Fibroblast of skin of right quadriceps (primary cell): Measurements from ENCODE around the gene KCNJ12.
"Not testable (repeated sequence)": the region's sequence is repeated elsewhere in the genome, so short reads cannot be mapped to it uniquely, and the experiment has no call there.

Experiments used
- DNase-seq: peaks from one replicate; pipeline ENCODE4 v3.0.0-alpha.2; 2013

Gene KCNJ12

DNA sequence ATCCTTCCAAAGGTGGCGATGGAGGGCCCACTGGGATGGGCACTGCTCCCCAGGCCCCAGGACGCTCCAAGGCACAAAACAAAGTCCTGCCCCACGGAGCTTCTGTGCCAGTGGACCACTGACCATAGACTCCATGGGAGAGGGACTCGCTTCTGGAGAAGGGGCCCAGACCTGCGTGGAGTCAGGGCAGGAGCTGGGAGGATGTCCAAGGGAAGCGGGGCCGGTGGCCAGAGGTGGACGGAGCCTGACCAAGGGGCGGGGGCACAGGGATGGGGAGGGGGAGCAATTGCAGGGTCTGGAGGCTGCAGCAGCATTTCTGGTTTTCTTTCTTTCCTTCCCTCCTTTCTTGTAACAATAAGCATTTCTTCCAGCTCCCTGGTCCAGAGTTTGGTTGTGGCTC, 14.1 kb downstream of the KCNJ12 start:
- no peak for DNase-seq

DNA sequence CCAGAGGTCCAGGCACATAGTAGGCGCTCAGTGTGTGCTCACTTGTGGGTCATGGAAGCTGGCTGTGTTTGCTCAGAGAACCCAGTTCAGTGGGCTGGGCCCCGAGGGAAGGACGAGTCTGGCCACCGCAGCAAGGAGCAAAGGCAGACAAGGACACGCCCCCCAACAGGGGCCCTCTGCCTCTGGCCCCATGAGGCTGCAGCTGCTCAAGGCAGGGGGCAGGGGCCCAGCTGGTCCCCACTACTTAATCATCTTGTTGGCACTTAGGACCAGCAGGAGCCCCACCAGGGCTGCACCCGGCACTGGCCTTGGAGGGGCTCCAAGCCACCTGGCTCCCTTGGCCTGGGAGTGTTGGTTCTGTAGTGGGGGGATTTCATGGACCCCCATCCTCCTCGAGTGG, 16.1 kb downstream of the KCNJ12 start:
- no peak for DNase-seq

DNA sequence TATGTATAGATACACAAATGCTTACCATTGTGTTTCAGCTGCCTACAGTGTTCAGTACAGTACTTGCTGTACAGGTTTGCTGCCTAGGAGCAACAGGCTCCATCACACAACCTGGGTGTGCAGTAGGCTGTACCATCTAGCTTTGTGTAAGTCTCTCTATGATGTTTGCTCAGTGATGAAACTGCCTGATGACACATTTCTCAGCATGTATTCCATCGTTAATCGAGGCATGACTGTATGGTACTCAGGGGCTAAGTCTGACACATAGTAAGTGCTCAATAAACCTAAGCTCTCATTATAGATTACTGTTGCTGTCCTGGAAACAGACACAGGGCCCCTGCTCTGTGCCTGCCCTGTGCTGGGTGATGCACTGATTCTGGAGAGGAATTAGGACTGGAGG, 18.1 kb downstream of the KCNJ12 start:
- DNase-seq, result peak; percentile 22

DNA sequence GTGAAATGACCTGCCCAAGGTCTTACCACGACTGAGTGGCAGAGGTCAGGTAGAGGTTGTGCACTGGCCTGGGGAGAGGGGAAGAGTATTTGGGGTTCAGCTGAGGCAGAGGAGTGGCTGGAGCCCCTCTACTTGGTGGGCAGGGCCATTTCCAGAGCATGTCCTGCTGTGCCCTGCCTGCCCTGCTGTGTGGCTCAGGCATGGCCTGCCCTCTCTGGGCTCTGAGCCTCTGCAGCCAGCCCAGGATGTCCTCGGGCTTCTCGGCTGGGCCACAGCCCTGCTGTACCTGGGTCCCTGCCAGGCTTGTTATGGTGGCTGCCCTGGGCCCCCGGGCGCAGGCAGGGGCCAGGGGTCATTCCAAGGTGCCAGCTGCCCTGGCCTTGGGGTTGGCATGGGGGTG, 19.6 kb downstream of the KCNJ12 start:
- DNase-seq, result no peak

DNA sequence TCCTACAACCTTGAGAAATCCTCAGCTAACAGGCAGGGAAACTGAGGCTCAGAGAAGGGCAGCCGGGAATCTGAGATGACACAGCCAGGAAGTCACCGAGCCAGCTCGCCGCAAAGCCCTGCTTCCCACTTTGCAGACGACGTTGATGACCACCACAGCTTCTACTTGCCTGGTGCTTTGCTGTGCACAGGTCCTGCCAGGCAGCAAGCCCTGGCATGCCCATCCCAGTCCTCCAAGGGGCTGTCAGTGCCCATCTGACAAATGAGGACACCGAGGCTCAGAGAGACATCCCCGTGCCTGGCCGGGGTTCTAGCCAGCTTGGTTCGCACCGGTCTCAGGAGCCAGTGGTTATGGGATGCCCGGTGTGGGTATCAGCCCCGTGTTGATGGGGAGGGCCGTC, 20.1 kb downstream of the KCNJ12 start:
- DNase-seq, result no peak

DNA sequence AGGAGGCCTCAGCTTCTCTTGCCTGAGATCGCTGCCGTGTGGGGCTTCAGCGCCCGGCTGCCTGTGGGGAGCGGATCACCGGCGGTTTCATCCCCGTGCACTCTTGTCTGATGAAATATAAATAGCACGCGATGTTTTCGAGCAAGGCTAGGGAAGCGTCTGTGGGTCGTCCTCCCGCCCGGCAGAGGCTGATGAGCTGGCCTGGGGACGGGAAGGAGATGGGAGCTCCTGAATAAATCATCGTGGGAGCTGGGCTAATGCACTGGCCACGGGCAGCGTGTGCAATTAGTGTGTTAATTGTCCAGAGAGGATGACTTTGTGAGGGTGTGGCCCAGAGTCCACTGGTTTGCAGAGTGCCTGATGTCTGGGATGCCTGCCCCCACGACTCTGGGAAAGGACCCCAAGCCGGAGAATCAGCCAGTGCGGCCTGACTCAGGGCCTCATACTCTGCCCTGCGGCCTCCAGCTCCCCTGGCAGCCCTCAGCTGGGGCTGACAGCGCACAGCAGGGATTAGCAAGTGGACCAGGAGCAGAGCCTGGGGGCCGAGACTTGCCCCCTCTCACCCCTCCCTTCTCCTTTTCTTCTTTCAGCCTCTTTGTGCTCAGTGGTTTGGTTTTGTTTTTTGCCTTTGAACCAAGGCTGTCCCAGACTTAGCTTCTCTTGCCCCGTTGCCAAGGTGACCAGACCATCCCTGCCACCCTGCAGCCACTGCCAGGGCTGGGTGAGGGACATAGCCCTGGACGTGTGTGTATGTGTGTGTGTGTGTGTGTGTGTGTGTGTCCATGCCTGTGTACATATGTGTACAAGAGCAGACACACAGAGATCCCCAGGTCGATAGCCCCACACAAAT, 21.4 kb downstream of the KCNJ12 start:
- DNase-seq, result peak; percentile 49

DNA sequence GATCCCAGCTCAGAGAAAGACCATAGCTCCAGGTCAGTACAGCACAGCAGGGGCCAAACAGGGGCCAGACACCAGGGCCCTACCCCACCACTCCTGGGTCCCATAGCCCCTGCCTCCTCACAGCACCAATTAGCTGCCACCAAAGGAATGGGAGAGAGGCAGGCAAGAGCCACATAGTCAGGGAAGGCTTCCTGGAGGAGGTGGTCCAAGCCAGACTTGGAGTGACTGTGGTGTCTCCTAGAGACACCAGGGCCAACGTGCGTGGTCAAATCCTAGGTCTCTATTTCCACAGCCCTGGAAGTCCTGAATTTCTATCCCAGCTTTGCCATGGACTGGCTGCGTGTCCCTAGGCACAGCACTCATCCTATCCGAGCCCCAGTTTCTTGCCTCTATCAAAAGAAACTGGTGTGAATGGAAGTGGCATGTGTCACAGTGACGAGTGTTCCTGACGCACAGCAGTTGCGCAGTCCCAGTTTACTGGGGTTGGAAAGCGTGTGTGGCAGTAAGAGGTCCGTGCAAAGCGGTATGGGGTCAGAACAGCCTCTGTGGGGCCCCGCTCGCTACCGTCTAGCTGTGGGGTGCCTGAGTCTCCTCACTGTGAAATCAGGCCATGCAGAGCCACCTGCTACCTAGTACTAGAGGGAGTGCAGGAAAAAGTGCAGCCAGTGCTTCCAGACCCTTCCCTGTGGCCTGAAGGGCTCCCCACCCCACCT, 23.5 kb downstream of the KCNJ12 start:
- DNase-seq, result no peak

DNA sequence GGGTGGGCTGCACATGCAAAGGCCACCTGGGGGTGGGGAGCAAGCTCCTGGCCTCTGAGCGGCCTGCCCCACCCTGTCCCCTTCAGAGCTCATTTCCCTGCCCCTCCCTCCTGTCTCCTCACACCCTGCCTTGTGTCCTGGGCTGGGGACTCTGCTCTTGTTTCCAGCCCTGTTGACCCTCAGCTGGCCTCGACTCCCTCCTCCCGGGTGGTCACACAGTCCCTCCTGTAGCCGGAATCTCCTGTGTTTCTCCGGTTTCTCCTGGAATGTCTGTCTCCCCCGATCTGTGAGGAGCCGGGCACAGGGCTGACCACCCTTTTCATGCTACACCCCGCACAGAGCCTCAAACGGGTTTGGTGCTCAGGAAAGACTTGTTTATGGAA, 24.0 kb downstream of the KCNJ12 start:
- not testable (repeated sequence) for DNase-seq

DNA sequence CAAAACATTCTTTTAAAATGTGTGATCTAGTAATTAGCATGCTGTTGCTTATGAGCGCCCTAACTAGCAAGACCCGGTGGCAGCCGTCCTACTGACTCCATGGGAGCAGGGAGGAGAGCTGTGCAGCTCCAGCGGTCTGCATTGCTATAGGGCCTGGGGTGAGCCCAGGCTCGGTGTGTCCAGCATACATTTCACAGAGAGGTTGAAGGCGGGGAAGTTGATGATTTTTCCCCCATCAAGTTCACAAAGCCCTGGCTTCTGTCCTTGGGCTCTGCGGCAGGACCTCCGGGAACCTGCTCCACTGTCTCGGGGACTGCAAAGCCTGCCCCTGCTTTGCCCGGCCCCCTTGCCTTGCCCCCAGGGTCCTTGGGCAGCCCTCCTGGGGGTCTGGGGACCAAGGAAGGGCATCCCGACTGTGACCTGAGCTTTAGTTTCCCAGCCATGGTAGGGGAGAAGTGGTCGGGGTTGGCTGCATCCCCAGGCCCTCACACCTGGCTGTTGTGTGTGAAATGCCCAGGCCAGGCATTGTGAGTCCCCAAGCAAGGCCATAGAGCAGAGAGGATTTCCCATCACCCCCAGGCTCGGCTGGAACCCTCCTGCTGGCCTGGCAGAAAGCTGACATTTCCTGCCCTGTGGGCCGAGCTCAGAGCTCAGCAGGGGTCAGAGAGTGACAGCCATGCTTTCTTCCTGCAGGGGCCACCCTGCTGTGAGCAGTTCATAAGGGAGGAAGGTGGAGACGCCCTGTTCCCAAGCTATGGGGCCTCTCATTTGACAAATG, 24.8 kb downstream of the KCNJ12 start:
- no peak for DNase-seq

DNA sequence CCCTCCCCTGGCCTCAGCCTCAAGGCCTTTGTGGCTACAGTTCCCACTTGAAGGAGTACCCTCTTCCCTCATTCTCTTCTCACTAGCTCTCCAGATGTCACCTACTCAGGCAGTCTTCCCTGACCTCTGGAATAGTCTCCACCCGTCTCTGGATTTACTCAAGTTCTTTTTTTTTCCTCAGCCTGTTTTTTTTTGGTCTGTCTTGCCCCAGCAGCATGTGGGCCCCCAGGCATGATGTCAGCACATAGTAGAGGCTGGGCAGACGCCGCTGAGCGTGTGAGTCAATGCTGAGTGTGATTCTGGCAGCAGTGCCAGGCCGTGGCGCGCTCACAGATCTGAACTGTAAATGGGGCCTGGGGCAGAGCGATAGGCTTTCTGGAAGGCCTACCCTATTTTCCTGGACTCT, 26.0 kb downstream of the KCNJ12 start:
- DNase-seq, result peak; percentile 90

DNA sequence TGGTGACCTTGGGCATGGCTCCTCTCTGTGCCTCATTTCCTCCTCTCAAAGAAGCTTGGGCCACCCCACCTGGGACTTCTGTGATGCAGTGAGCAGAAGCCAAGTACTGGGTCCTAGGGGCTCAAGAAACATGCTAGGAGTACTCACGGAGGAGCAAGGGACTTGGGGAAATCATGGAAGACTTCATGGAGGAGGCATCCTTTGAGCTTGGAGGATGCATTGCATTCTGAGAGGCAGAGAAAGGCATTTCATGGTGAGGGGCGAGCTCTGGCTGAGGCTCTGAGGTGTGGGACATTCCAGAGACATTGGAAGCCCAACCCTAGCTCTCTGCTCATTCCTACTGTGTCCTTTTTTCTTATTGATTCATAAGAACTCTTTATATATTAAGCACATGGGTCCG, 26.8 kb downstream of the KCNJ12 start:
- not testable (repeated sequence) for DNase-seq

DNA sequence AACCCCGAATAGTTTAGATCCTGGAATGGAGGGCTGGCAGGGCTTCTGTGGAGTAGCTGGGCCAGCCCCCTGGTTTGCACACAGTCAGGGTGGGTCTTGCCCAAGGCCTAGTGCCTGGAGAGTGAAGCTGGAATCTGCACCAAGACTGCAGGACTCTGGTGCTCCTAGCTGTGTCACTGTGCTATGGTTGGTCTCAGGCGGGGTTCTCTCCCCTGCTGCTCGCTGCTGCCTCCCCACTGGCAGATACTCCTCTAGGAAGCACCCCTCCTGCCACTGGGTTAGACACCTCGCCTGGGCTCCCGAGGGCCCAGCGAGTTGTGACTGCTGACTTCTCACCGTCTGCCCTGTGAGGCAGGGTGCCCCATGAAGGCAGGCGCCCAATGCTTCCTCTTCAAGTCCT, 27.9 kb downstream of the KCNJ12 start:
- not testable (repeated sequence) for DNase-seq

DNA sequence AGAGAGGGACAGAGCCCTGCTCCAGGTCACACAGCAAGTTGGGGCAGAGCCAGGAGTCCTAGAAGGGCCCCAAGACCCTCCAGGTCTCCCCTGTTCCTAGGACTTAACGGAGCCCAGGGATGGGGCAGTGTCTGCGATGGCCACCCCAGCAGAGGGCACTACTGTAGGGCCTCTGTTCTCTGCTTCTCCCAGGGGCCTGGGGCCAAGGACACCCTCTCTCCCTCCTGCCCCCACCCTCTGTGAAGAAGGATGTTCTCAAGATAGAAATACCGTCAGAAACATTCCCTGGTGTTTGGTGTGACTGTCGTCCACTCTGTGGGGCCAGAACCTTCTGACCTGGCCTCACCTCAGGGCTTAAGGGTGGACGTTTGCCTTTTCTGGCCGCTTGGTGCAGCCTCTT, 28.4 kb downstream of the KCNJ12 start:
- DNase-seq, result not testable (repeated sequence)

DNA sequence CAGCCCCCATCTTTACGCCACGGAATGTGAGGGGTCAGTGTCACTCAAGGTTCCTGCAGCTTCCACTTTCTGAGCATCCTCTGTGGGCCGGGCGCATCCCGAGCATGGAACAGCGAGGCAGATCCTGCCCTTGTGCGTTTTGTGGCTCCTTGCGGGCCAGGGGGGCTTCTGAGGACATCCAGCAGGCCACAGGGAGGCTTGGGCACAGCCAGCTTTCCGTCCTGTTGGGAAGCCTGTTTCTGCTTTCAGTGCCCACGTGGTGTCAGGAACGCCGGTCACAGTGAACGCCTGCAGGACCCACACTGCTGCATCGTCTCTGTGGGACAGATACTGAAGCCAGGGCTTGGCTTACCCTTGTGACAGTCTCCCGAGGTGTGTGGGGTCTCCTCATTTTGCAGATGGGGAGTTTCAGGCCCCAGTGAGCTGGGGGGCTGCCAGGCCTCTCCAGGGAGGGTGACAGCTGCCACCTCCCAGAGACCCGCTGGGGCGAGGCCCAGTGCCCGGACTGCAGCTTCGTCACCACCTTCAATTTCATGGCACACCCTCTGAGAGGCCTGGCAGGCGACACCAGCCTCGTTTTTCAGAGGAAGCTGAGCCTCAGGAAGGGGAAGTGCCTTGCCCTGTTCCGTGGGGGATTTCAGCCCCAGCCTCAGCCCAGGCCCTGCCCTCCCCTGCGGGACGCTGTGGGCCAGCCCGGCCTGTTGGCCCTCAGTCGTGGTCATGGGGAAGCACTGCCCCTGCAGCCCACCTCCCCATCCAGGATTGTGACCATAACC, 29.0 kb downstream of the KCNJ12 start:
- DNase-seq, result not testable (repeated sequence)

DNA sequence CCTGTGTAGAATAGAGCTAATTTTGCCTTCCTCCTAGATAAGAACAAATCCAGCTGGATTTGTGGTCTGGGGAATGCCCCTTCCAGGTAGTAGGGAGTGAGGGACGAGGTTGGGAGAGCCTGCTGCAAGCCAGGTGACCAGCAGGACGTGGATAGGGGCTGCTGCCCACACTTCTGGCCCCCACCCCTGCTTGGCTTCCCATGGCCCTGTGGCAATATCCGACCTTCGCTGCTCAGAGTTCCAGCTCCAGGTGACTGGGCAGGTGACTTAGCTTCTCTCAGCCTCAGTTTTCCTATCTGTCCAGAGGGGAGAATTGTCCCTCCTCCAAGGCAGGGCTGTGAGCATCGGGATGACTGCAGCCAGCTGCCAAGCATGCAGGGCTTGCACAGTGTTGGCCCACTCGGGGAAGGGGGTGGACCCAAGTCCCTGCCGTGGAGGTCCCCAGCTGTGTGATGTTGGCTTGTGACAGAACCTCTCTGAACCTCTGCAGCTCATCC, 29.8 kb downstream of the KCNJ12 start:
- DNase-seq, result not testable (repeated sequence)

DNA sequence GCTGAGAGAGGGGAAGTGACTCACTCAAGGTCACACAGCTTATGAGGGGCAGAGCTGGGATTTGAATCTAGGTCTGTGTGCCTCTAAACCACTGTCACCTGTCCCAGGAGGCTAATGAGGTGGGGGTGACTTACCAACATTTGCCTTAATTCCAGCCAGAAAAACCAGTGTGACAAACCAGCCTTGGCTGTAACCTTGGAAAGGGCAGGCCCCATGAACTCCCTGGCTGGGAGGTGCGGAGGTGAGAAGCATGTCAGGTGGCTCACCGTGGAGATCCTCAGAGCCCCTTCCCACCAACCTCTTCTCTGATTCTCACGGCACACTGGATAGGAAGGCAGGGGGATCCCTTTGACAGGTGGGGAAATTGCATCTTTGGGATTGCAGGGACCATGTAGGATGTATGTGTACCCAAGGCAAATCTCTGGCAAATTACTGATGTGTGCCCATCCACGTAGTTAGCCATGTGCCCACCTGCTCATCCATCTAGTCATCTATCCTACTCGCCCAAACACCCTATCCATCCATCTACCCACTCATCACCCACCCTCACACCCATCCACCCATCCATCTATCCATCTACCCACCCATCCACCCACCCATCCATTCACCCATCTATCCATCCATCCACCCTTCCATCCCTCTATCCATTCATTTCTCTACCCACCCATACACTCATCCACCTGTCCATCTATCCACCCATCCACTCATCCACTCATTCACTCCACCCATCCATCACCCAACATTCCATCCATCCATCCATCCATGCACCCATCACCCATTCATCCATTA, 30.7 kb downstream of the KCNJ12 start:
- DNase-seq, result not testable (repeated sequence)

DNA sequence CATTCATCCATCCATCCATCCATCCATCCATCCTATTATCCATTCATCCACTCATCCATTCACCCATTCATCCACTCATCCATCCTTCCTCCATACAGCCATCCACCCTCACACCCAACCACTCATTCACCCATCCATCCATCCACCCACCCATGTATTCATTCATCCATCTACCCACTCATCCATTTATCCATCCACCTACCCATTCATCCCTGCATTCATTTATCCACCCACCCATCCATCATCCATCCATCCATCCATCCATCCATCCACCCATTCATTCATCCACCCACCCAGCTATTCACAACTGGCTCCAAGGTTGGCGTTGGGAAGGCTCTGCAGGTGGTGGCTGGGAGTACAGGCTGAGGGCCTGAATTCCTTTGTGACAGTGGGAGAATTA, 31.6 kb downstream of the KCNJ12 start:
- DNase-seq, result not testable (repeated sequence)

DNA sequence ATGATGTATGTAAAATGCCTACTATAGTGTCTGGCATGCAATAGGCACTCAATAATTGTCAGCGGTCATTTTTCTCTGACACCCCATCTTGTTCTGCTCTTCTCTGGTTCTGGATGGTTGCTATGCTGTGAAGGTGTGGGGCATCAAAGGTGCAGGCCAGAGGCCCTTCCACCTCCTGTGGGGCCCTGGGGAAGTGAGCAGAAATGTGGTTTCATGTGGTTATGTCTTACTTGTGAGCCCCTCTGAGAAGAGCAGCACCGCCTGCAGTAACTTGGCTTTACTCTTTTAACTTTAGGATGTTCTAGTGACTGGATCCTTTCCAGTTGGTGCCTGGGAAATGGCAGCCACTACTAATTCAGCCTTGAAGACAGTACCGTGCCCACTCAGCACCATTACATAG, 32.1 kb downstream of the KCNJ12 start:
- DNase-seq, result not testable (repeated sequence)

DNA sequence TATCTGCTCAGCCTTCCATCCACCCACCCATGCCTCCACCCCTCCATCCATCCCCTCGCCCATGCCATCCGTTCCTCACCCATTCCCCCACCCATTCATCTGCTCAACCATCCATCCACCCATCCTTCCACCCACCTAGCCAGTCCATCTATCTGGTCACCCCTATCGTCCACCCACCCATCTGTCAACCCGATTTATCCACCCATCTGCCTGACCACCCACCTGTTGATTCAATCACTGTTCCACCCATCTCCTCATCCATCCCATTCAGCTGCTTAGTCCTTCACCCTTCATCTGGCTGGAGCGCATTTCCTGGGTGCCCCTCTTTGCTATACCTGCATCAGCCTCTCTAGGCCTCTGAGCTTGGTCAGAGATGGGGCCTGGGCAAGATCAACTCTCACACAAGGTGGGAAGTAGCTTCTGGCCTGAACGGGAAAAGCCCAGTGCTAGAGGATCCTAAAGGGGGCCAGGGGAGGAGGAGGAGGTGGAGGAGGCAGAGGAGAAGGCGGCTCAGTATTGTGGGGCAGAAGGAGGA, 32.7 kb downstream of the KCNJ12 start:
- DNase-seq, result not testable (repeated sequence)

DNA sequence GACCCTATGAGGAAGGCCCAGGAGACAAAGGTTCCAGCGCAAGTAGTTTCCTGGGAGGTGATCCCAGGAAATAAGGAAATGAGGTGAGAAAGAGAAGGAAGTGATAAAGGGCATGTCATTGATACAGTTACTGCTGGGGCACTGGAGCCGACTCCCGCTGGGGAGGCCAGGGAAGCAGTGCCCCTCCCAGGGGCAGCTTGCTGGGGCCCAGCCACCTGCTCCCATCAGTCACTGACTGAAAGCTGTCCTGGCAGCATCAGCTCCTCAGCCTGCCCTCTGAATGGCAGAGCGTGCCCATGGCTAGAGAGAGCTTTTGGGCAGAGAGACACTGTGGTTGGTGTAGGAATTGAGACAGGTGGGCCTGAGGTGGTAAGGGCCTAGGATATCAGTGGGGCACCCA, 33.2 kb downstream of the KCNJ12 start:
- DNase-seq, result not testable (repeated sequence)

DNA sequence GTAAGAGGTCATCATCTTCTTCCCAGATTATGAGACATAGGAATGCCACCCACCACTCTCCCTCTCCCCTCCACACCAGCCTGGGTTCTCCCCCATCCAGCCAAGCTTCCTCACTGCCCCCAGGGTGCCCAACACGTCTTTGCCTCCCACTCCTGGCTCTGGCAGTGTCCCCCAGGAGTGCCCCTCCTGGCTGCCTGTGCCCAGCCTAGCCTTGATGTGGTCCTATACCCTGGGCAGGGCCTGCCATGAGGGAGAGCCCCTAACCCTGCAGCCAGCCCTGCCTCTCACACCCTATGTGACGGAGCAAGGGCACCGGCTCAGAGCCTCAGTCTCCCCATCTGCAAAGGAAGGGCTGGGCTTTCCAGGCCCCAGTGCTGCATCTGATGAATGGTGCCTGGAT, 33.8 kb downstream of the KCNJ12 start:
- not testable (repeated sequence) for DNase-seq
